ENCODE measurements around the gene HS6ST3. TPM values are rescaled to one million over a fixed set of nuclear protein-coding genes. Genes with fewer than 3 reads are reported as not detected.

The HS6ST3 gene
- total RNA-seq, 2 donors from 2014 or later: 0.02 to 0.13 TPM

DNA sequence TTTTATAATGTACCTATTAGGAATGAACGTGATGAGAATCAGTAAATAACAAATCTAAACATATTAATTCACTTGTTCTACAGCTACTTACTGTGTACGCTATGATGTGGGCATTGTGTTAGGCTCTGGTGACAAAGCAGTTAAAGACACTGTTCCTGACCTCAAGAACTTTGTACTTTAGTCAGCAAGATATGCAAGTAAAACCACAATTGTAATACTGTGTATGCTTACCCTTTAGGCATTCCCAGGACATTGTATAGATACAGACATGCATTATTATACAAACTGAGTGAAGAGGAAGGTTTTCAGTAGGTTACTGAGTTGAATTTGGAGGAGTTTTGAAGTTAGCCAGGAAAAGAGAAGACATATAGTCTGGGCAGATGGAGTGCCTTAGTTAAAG lies 435.8 kb downstream of the HS6ST3 start:
- no peak overlapping the region for H3K4me3 ChIP-seq
- H3K9me3 ChIP-seq: no peaks in the 10 kb centered on the region
- H3K27me3 ChIP-seq: no peaks in the 10 kb centered on the region
- no peak for DNase-seq
- H3K36me3 ChIP-seq: no peaks in the 10 kb centered on the region
- no peak overlapping the region for H3K27ac ChIP-seq
- intact Hi-C loops (cut with DNase I): no loop called here
- no peaks in the 10 kb centered on the region for H3K4me1 ChIP-seq
- no peak overlapping the region for H3K9ac ChIP-seq (ENCODE audit: low read depth in 2 of 2, low read length in 2 of 2)
- TF ChIP-seq, protein P1, sequence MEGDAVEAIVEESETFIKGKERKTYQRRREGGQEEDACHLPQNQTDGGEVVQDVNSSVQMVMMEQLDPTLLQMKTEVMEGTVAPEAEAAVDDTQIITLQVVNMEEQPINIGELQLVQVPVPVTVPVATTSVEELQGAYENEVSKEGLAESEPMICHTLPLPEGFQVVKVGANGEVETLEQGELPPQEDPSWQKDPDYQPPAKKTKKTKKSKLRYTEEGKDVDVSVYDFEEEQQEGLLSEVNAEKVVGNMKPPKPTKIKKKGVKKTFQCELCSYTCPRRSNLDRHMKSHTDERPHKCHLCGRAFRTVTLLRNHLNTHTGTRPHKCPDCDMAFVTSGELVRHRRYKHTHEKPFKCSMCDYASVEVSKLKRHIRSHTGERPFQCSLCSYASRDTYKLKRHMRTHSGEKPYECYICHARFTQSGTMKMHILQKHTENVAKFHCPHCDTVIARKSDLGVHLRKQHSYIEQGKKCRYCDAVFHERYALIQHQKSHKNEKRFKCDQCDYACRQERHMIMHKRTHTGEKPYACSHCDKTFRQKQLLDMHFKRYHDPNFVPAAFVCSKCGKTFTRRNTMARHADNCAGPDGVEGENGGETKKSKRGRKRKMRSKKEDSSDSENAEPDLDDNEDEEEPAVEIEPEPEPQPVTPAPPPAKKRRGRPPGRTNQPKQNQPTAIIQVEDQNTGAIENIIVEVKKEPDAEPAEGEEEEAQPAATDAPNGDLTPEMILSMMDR (IDR thresholded peaks at IDR 0.05): no peak

DNA sequence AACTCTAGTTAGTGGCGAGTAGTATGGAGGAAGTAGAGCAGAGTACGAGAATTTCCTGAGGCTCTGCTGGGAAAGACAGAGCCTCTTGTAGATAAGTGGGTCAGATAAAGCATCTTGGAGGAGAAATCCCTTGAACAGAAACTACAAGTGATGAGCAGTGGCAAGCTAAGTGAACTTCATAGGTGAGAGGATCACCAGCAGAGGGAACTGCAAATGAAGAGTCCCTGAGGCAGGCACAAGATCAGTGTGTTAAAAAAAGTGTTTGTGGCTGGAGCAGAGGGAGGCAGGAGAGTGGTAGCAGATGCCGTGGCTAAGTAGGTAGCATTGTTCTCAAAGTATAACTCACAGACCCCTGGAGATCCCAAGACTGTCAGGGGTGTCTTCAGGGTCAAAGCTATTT lies 437.6 kb downstream of the HS6ST3 start:
- DNase-seq: no peak

DNA sequence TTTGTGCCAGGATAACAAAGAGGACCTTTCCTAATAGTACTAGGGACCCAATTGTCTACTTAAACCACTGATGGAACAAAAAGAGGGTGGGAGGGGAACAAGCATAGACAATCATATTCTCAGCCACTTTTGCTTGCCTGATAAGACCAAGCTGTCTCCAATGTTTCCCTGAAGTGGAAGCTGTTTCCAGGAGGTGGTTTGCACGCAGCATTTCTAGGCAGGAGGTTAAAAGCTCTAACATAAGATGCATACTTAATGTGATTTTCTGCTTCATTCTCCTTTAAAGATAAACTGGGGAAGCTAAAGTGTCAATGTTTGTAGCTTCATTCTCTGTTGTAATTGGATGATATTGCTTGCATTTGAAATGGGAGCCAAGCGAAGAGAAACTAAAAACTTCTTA lies 442.9 kb downstream of the HS6ST3 start:
- Histone ChIP-seq H3K9me3 (no peaks in the 10 kb centered on the region), H3K27me3 (no peaks in the 10 kb centered on the region), H3K36me3 (no peaks in the 10 kb centered on the region), H3K4me1 (no peaks in the 10 kb centered on the region), H3K4me3 (no peak overlapping the region), H3K9ac (ENCODE audit: low read depth in 2 of 2, low read length in 2 of 2) (no peak overlapping the region), H3K27ac (no peak overlapping the region)
- no peak for DNase-seq
- intact Hi-C loops (cut with DNase I): no loop called here
- TF ChIP-seq, protein P1 (IDR thresholded peaks at IDR 0.05): no peak

More for the DNA sequence above, 437.6 kb downstream of the HS6ST3 start:
- H3K9me3 ChIP-seq: no peaks in the 10 kb centered on the region
- TF ChIP-seq, protein P1 (IDR thresholded peaks at IDR 0.05): no peak
- no peak overlapping the region for H3K9ac ChIP-seq (ENCODE audit: low read depth in 2 of 2, low read length in 2 of 2)
- H3K36me3 ChIP-seq: no peaks in the 10 kb centered on the region
- no peak overlapping the region for H3K4me3 ChIP-seq
- H3K27me3 ChIP-seq: no peaks in the 10 kb centered on the region
- intact Hi-C loops (cut with DNase I): no loop called here
- H3K4me1 ChIP-seq: no peaks in the 10 kb centered on the region
- H3K27ac ChIP-seq: no peak overlapping the region

DNA sequence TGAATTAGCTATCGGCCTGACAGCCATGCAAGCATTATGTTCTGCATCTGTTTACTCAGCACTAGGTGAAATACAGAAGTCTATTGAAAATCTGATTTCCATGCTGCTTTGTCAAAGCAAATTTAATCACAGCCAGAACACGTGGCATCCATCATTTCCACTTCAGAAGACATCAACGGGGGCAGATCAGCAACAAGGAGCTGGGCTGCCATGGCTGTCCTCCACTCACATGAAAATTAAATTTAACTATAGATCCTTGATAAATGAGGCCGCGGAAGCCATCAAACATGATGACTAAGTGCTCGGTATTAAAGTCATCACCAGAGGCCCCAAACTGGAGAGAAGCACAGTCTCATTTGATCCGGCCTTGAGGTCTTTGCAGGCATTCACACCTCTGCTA lies 443.5 kb downstream of the HS6ST3 start:
- H3K36me3 ChIP-seq: no peaks in the 10 kb centered on the region
- no peaks in the 10 kb centered on the region for H3K9me3 ChIP-seq
- intact Hi-C loops (cut with DNase I): no loop called here
- no peaks in the 10 kb centered on the region for H3K4me1 ChIP-seq
- TF ChIP-seq, protein P1 (IDR thresholded peaks at IDR 0.05): no peak
- no peak overlapping the region for H3K9ac ChIP-seq (ENCODE audit: low read depth in 2 of 2, low read length in 2 of 2)
- no peak overlapping the region for H3K4me3 ChIP-seq
- H3K27ac ChIP-seq: no peak overlapping the region
- DNase-seq: no peak
- no peaks in the 10 kb centered on the region for H3K27me3 ChIP-seq

DNA sequence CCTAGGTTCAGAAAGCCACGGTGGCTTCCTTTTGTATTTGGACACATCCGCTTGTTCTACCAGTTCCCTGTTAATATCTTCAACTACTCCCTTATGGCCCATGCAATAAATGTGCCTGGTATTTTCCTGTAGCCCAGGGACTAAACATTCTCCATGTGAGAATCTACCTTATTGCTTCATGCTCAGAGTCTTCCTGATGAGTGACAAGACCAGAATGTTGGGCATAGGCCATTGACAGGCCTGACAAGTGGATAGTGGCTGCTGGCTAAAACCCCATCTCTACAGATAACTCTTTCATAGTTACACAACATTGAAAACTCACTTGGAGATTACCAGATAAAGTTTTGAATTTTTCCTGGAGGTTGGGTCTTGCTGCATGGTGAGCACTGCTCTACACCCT lies 449.9 kb downstream of the HS6ST3 start:
- Histone ChIP-seq H3K9me3 (no peaks in the 10 kb centered on the region), H3K27ac (no peak overlapping the region), H3K27me3 (no peaks in the 10 kb centered on the region), H3K36me3 (no peaks in the 10 kb centered on the region), H3K4me3 (no peak overlapping the region), H3K4me1 (no peaks in the 10 kb centered on the region), H3K9ac (ENCODE audit: low read depth in 2 of 2, low read length in 2 of 2) (no peak overlapping the region)
- intact Hi-C loops (cut with DNase I): no loop called here
- DNase-seq: no peak
- TF ChIP-seq, protein P1 (IDR thresholded peaks at IDR 0.05): no peak

DNA sequence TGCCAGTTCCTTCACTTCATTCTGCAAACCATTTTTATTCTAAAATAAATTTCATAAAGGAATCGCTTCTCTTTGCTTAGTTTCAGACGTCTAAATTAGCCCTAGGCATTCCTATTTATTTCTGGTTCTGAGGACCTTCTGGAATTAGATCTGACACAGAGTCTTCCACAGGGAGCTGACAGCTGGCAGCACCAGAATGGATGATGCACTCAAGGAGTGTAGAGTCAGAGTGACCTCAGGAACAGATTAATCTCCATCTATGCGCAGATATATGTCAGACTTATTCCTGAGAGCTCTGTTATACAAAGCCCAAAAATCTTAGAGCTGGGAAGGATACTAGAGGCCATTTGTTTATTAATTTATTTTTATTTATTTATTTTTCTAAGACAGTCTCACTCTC lies 450.8 kb downstream of the HS6ST3 start:
- no peak overlapping the region for H3K4me3 ChIP-seq
- no peak for DNase-seq
- no peaks in the 10 kb centered on the region for H3K9me3 ChIP-seq
- no peak overlapping the region for H3K27ac ChIP-seq
- intact Hi-C loops (cut with DNase I): no loop called here
- H3K9ac ChIP-seq (ENCODE audit: low read depth in 2 of 2, low read length in 2 of 2): no peak overlapping the region
- H3K27me3 ChIP-seq: no peaks in the 10 kb centered on the region
- H3K36me3 ChIP-seq: no peaks in the 10 kb centered on the region
- TF ChIP-seq, protein P1 (IDR thresholded peaks at IDR 0.05): no peak
- no peaks in the 10 kb centered on the region for H3K4me1 ChIP-seq

Measured in colonic mucosa (tissue), 4 donors.